ENCODE results near the gene FLII. TPM values are rescaled to one million over a fixed set of nuclear protein-coding genes. Genes with fewer than 3 reads are reported as not detected.
"Not testable (repeated sequence)": the region's sequence is repeated elsewhere in the genome, so short reads cannot be mapped to it uniquely, and the experiment has no call there.

The FLII gene
- total RNA-seq, 1 donor from 2014 or later, result 307 TPM

GRCh38 chr17:18224053-18224386 lies 34.5 kb downstream of the FLII start:
- no peak for DNase-seq (ENCODE audit: low spot score)

GRCh38 chr17:18218756-18219415 lies 39.7 kb downstream of the FLII start:
- DNase-seq (ENCODE audit: low spot score), result no peak

- DNase-seq (ENCODE audit: low spot score), result peak; percentile 62
Observed at GRCh38 chr17:18217412-18218015, 41.0 kb downstream of the FLII start.

DNA sequence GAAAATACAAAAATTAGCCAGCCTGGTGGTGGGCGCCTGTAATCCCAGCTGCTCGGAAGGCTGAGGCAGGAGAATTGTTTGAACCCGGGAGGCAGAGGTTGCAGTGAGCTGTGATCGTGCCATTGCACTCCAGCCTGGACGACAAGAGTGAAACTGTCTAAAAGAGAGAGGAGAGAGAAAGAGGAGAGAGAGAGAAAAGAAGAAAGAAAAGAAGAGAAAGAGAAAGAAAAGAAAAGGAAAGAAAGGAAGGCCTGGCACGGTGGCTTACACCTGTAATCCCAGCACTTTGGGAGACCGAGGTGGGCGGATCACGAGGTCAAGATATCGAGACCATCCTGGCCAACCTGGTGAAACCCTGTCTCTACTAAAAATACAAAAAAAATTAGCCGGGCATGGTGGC lies 41.6 kb downstream of the FLII start:
- DNase-seq (ENCODE audit: low spot score), result not testable (repeated sequence)

- no peak for DNase-seq (ENCODE audit: low spot score)
Observed at GRCh38 chr17:18213666-18214270, 44.8 kb downstream of the FLII start.

DNA sequence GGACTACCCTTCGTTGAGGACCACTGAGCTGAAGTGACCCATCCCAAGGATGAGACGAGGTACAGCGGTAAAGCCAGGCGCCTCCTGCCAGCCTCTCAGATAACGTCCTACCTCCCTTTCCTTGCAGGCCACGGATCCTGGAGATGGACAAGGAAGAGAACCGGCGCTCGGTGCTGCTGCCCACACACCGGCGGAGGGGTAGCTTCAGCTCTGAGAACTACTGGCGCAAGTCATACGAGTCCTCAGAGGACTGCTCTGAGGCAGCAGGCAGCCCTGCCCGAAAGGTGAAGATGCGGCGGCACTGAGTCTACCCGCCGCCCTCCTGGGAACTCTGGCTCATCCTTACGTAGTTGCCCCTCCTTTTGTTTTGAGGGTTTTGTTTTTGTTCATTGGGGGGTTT lies 50.4 kb downstream of the FLII start:
- no peak for DNase-seq (ENCODE audit: low spot score)

- no peak for DNase-seq (ENCODE audit: low spot score)
Observed at GRCh38 chr17:18206962-18207361, 51.6 kb downstream of the FLII start.

- no peak for DNase-seq (ENCODE audit: low spot score)
Observed at GRCh38 chr17:18205861-18206260, 52.7 kb downstream of the FLII start.

DNA sequence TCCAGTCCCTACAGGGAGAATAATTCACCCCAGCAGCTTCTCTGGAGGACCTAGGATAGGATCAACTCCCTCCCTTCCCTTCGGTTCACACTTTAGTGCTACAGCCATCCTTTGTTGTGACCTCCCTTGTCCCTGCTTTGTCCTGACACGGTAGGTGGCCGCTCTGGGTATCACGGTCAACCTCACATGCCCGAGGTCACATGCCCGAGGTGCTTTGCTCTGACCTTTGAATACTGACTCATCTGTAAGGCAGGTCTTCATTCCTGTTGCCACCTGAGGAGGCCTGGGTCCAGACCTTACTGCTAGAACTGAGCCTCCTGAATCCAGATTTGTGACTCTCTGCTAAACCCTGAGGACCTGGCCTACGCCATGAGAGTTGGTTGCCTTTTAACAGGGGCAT lies 55.2 kb downstream of the FLII start:
- no peak for DNase-seq (ENCODE audit: low spot score)

- no peak for DNase-seq (ENCODE audit: low spot score)
Observed at GRCh38 chr17:18201108-18201507, 57.4 kb downstream of the FLII start.

GRCh38 chr17:18198530-18198929 lies 60.0 kb downstream of the FLII start:
- no peak for DNase-seq (ENCODE audit: low spot score)

- no peak for DNase-seq (ENCODE audit: low spot score)
Observed at GRCh38 chr17:18197535-18198194, 60.9 kb downstream of the FLII start.

- no peak for DNase-seq (ENCODE audit: low spot score)
Observed at GRCh38 chr17:18195246-18195645, 63.3 kb downstream of the FLII start.

Other genes starting within 250 kb of the FLII start
- gene ATPAF2, start 219.6 kb downstream of the FLII start, total RNA-seq, result 26.1 TPM
- gene GID4, start 219.3 kb downstream of the FLII start, total RNA-seq, result 12.4 TPM
- 56.3 TPM for gene DRG2, start 170.8 kb downstream of the FLII start, total RNA-seq
- 1.8 TPM for gene MYO15A, start 150.0 kb downstream of the FLII start, total RNA-seq
- 87.9 TPM for gene ALKBH5, start 74.9 kb downstream of the FLII start, total RNA-seq
- gene LLGL1, start 33.1 kb downstream of the FLII start, total RNA-seq, result 18.5 TPM
- 9.8 TPM for gene MIEF2, start 1.9 kb upstream of the FLII start, total RNA-seq
- 42.7 TPM for gene TOP3A, start 56.3 kb upstream of the FLII start, total RNA-seq
- gene SMCR8, start 56.6 kb upstream of the FLII start, total RNA-seq, result 22.3 TPM
- gene SHMT1, start 104.8 kb upstream of the FLII start, total RNA-seq, result 31.2 TPM
- gene EVPLL, start 119.0 kb upstream of the FLII start, total RNA-seq, result 2.1 TPM
- gene LGALS9C, start 218.1 kb upstream of the FLII start, total RNA-seq, result not detected

Measured in ureter (tissue), 1 donor.